GM18517 (cell line): ENCODE measurements around the gene EFCAB5.
"Not testable (repeated sequence)": the region's sequence is repeated elsewhere in the genome, so short reads cannot be mapped to it uniquely, and the experiment has no call there.

Experiments used
- ATAC-seq: cut with Tn5 transposase; IDR thresholded peaks from one replicate; pipeline ENCODE4 v1.9.1; 2021; ENCODE audit warnings: mild to moderate bottlenecking, moderate library complexity; ENCODE audit not compliant: unreplicated experiment

EFCAB5 gene

GRCh38 chr17:30091771-30092170, 150.3 kb downstream of the EFCAB5 start:
- no peak for ATAC-seq

- ATAC-seq, result no peak
Measured at GRCh38 chr17:30092886-30093285, 151.5 kb downstream of the EFCAB5 start.

- ATAC-seq, result no peak
Measured at GRCh38 chr17:30093463-30094147, 152.2 kb downstream of the EFCAB5 start.

GRCh38 chr17:30095507-30096244, 154.2 kb downstream of the EFCAB5 start:
- ATAC-seq, result no peak

GRCh38 chr17:30101686-30102390, 160.4 kb downstream of the EFCAB5 start:
- no peak for ATAC-seq

GRCh38 chr17:30103921-30104320, 162.5 kb downstream of the EFCAB5 start:
- no peak for ATAC-seq

GRCh38 chr17:30104575-30105339, 163.3 kb downstream of the EFCAB5 start:
- ATAC-seq, result no peak

GRCh38 chr17:30112794-30113193, 171.4 kb downstream of the EFCAB5 start:
- no peak for ATAC-seq

- no peak for ATAC-seq
Measured at GRCh38 chr17:30113213-30113612, 171.8 kb downstream of the EFCAB5 start.

- no peak for ATAC-seq
Measured at GRCh38 chr17:30116345-30116660, 174.9 kb downstream of the EFCAB5 start.

GRCh38 chr17:30116661-30117551, 175.5 kb downstream of the EFCAB5 start, which contains the start of gene NSRP1:
NSRP1 (plus strand) TSS chr17:30116816; CDS start chr17:30116844, 28 bp downstream.
- peak; percentile 74 for ATAC-seq

GRCh38 chr17:30117675-30118081, 176.2 kb downstream of the EFCAB5 start:
- ATAC-seq, result no peak

- ATAC-seq, result not testable (repeated sequence)
Measured at GRCh38 chr17:30118635-30119034, 177.2 kb downstream of the EFCAB5 start.

- ATAC-seq, result no peak
Measured at GRCh38 chr17:30124273-30124796, 182.9 kb downstream of the EFCAB5 start.

- ATAC-seq, result no peak
Measured at GRCh38 chr17:30130121-30130520, 188.7 kb downstream of the EFCAB5 start.

- ATAC-seq, result no peak
Measured at GRCh38 chr17:30132615-30133014, 191.2 kb downstream of the EFCAB5 start.

- ATAC-seq, result no peak
Measured at GRCh38 chr17:30133197-30133596, 191.8 kb downstream of the EFCAB5 start.

GRCh38 chr17:30134551-30134950, 193.1 kb downstream of the EFCAB5 start:
- ATAC-seq, result no peak

- ATAC-seq, result no peak
Measured at GRCh38 chr17:30137158-30137557, 195.7 kb downstream of the EFCAB5 start.

GRCh38 chr17:30147860-30148259, 206.4 kb downstream of the EFCAB5 start:
- ATAC-seq, result not testable (repeated sequence)
